ENCODE measurements around the gene RBKS.
A peak's percentile ranks its signal among the peaks of the same experiment; 100 is the strongest.

Gene RBKS

GRCh38 chr2:27776696-27777095 is 113.5 kb downstream of the RBKS start:
- DNase-seq (ENCODE audit: low spot score): no peak
- TF ChIP-seq, protein P1, sequence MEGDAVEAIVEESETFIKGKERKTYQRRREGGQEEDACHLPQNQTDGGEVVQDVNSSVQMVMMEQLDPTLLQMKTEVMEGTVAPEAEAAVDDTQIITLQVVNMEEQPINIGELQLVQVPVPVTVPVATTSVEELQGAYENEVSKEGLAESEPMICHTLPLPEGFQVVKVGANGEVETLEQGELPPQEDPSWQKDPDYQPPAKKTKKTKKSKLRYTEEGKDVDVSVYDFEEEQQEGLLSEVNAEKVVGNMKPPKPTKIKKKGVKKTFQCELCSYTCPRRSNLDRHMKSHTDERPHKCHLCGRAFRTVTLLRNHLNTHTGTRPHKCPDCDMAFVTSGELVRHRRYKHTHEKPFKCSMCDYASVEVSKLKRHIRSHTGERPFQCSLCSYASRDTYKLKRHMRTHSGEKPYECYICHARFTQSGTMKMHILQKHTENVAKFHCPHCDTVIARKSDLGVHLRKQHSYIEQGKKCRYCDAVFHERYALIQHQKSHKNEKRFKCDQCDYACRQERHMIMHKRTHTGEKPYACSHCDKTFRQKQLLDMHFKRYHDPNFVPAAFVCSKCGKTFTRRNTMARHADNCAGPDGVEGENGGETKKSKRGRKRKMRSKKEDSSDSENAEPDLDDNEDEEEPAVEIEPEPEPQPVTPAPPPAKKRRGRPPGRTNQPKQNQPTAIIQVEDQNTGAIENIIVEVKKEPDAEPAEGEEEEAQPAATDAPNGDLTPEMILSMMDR (IDR thresholded peaks at IDR 0.05; ENCODE audit: extremely low read depth, missing control alignments): no peak

- TF ChIP-seq, protein P1 (IDR thresholded peaks at IDR 0.05; ENCODE audit: extremely low read depth, missing control alignments): no peak
- no peak for DNase-seq (ENCODE audit: low spot score)
These were observed 114.1 kb downstream of the RBKS start for GRCh38 chr2:27776097-27776496.

- TF ChIP-seq, protein P1 (IDR thresholded peaks at IDR 0.05; ENCODE audit: extremely low read depth, missing control alignments): no peak
- no peak for DNase-seq (ENCODE audit: low spot score)
These were observed 116.2 kb downstream of the RBKS start for GRCh38 chr2:27773959-27774358.

DNA sequence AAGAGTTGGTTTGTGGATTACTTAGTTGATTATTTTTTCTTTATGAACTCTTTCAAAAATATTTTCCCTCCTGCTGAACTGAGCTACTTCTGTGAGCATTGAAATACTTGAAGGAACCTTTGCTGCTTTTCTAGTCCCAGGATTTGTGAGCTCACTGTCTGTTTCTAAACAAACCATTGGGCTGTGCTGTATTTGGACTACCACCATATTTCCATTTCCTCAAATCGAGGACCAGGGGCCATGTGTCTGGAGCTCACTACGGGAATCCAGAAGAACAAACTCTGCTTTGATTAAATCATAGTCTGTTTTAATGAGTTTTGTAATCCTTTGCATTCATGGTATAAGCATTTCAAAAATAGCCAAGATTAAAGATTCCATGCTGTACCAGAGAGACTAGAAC is 117.4 kb downstream of the RBKS start:
- no peak for DNase-seq (ENCODE audit: low spot score)
- TF ChIP-seq, protein P1 (IDR thresholded peaks at IDR 0.05; ENCODE audit: extremely low read depth, missing control alignments): no peak

- TF ChIP-seq, protein P1 (IDR thresholded peaks at IDR 0.05; ENCODE audit: extremely low read depth, missing control alignments): no peak
- DNase-seq (ENCODE audit: low spot score): peak; percentile 93
These were observed 118.4 kb downstream of the RBKS start, which contains the start of gene MRPL33 for GRCh38 chr2:27771548-27772335. MRPL33 (plus strand) TSS chr2:27771719; CDS start chr2:27771778, 59 bp downstream.

DNA sequence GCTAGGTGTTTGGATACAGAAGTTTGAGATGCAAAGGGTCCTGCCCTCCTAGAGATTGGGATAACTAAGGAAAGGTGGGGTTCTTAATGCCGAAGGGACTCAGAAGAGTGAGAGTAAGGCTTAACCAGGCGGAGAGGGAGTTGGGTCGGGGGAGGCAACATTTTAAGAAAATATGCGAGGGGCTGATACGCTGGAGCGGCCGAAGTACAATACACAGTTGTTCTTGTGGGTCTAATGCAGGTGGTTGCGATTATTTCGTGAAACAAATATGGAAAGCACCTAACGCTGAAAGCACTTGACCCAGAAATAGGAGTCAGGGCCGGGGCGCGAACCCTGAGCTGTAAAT is 119.0 kb downstream of the RBKS start:
- no peak for DNase-seq (ENCODE audit: low spot score)
- TF ChIP-seq, protein P1 (IDR thresholded peaks at IDR 0.05; ENCODE audit: extremely low read depth, missing control alignments): no peak

GRCh38 chr2:27766287-27766661 is 123.9 kb downstream of the RBKS start:
- no peak for DNase-seq (ENCODE audit: low spot score)
- TF ChIP-seq, protein P1 (IDR thresholded peaks at IDR 0.05; ENCODE audit: extremely low read depth, missing control alignments): no peak

All from GM20000 (cell line).